ENCODE data around the gene FNDC11. TPM values are rescaled to one million over a fixed set of nuclear protein-coding genes. Genes with fewer than 3 reads are reported as not detected.

Gene FNDC11
- total RNA-seq, 5 donors from 2014 or later (not counting 1 experiment from before 2014, with no cell fraction given) = 0.38 to 1.8 (median 0.70) TPM

GRCh38 chr20:63546956-63547724 lies 6.8 kb upstream of the FNDC11 start:
- 67% methylated on average over 58 of the region's 58 CpGs for WGBS (ENCODE audit: insufficient coverage)
- peak overlapping the region in 1 of 2 donors; percentile 27 for H3K27ac Mint-ChIP-seq
- CTCF ChIA-PET = interaction anchor here (0.6 to 0.7 kb wide), 2 partner anchors 321 to 364 kb away, joined by 3 read pairs; no protein-coding TSS in a partner anchor

GRCh38 chr20:63547725-63548480 lies 6.1 kb upstream of the FNDC11 start, which contains the start of gene SRMS:
TSS of gene SRMS (minus strand) at chr20:63547749. CDS start at chr20:63547463, 286 bp downstream.
- no peaks in the 10 kb centered on the region for H3K36me3 Mint-ChIP-seq
- Histone ChIP-seq H3K4me1 (ENCODE audit: control insufficient read depth in 1 of 2, extremely low read depth in 1 of 2, insufficient read depth in 2 of 2, low read length in 2 of 2) (peaks cover 20 to 24% of the 10 kb centered on the region in 2 experiments), H3K27me3 (replicated peaks in 1 of 2; ENCODE audit: control insufficient read depth in 2 of 2, extremely low read depth in 1 of 2, insufficient read depth in 2 of 2, low read length in 1 of 2) (peaks cover 0 to 46% of the 10 kb centered on the region in 2 experiments), H3K36me3 (ENCODE audit: control insufficient read depth in 2 of 2, extremely low read depth in 1 of 2, insufficient read depth in 1 of 2, low read length in 1 of 2) (no peaks in the 10 kb centered on the region), H3K9me3 (no peaks in the 10 kb centered on the region), H3K27ac (ENCODE audit: low read length) (no peak within 1 kb of the TSS), H3K4me3 (ENCODE audit: control insufficient read depth in 1 of 2, extremely low read depth in 1 of 2, low read length in 1 of 2) (no peak within 1 kb of the TSS)
- 60% methylated on average over 27 of the region's 35 CpGs for WGBS (ENCODE audit: insufficient coverage)
- H3K27me3 Mint-ChIP-seq = peaks cover 0 to 10% of the 10 kb centered on the region in 2 donors
- POLR2A ChIA-PET = no interaction called here
- H3K4me3 Mint-ChIP-seq = no peak within 1 kb of the TSS
- peak within 1 kb of the TSS in 1 of 2 donors; percentile 27 for H3K27ac Mint-ChIP-seq
- ATAC-seq (replicated peaks in 1 of 4) (no peak), DNase-seq (no peak)
- peaks cover 11 to 24% (median 21%) of the 10 kb centered on the region in 3 donors for H3K4me1 Mint-ChIP-seq
- H3K9me3 Mint-ChIP-seq = no peaks in the 10 kb centered on the region
- CTCF ChIA-PET = interaction anchor here in 1 of 2 donors (0.6 kb wide), 1 partner anchor 320 kb away, joined by 3 read pairs; no protein-coding TSS in a partner anchor

More at GRCh38 chr20:63546956-63547724, 6.8 kb upstream of the FNDC11 start:
- Histone ChIP-seq H3K36me3 (ENCODE audit: control insufficient read depth in 2 of 2, extremely low read depth in 1 of 2, insufficient read depth in 1 of 2, low read length in 1 of 2) (no peaks in the 10 kb centered on the region), H3K27me3 (replicated peaks in 1 of 2; ENCODE audit: control insufficient read depth in 2 of 2, extremely low read depth in 1 of 2, insufficient read depth in 2 of 2, low read length in 1 of 2) (peaks cover 0 to 46% of the 10 kb centered on the region in 2 experiments), H3K27ac (ENCODE audit: low read length) (no peak overlapping the region), H3K4me3 (ENCODE audit: control insufficient read depth in 1 of 2, extremely low read depth in 1 of 2, low read length in 1 of 2) (no peak overlapping the region), H3K4me1 (ENCODE audit: control insufficient read depth in 1 of 2, extremely low read depth in 1 of 2, insufficient read depth in 2 of 2, low read length in 2 of 2) (peaks cover 15 to 20% of the 10 kb centered on the region in 2 experiments), H3K9me3 (no peaks in the 10 kb centered on the region)
- H3K27me3 Mint-ChIP-seq = peaks cover 0 to 10% of the 10 kb centered on the region in 2 donors
- no peak overlapping the region for H3K4me3 Mint-ChIP-seq
- DNase-seq (no peak), ATAC-seq (replicated peaks in 1 of 4) (no peak)
- no peaks in the 10 kb centered on the region for H3K36me3 Mint-ChIP-seq
- H3K9me3 Mint-ChIP-seq = no peaks in the 10 kb centered on the region
- H3K4me1 Mint-ChIP-seq = peaks cover 4 to 18% (median 13%) of the 10 kb centered on the region in 3 donors
- POLR2A ChIA-PET = no interaction called here

- CTCF ChIA-PET = no interaction called here
- H3K27ac Mint-ChIP-seq = no peak overlapping the region
- 75% methylated on average over 9 of the region's 11 CpGs for WGBS (ENCODE audit: insufficient coverage)
Measured at GRCh38 chr20:63548542-63548941, 5.4 kb upstream of the FNDC11 start.

GRCh38 chr20:63549019-63549418 lies 4.9 kb upstream of the FNDC11 start:
- H3K4me1 ChIP-seq (ENCODE audit: control insufficient read depth in 1 of 2, extremely low read depth in 1 of 2, insufficient read depth in 2 of 2, low read length in 2 of 2) = peaks cover 22 to 35% of the 10 kb centered on the region in 2 experiments
- Mint-ChIP-seq H3K27me3 (peaks cover 0 to 10% of the 10 kb centered on the region in 2 donors), H3K27ac (no peak overlapping the region), H3K36me3 (no peaks in the 10 kb centered on the region), H3K4me1 (peaks cover 14 to 27% (median 19%) of the 10 kb centered on the region in 3 donors), H3K9me3 (no peaks in the 10 kb centered on the region), H3K4me3 (no peak overlapping the region)
- WGBS (ENCODE audit: insufficient coverage) = 25% methylated on average over 4 of the region's 25 CpGs
- ATAC-seq (replicated peaks in 1 of 4) (no peak), DNase-seq (no peak)
- no peaks in the 10 kb centered on the region for H3K9me3 ChIP-seq
- H3K36me3 ChIP-seq (ENCODE audit: control insufficient read depth in 2 of 2, extremely low read depth in 1 of 2, insufficient read depth in 1 of 2, low read length in 1 of 2) = no peaks in the 10 kb centered on the region
- ChIA-PET POLR2A (no interaction called here), CTCF (no interaction called here)
- no peak overlapping the region for H3K27ac ChIP-seq (ENCODE audit: low read length)
- H3K27me3 ChIP-seq (replicated peaks in 1 of 2; ENCODE audit: control insufficient read depth in 2 of 2, extremely low read depth in 1 of 2, insufficient read depth in 2 of 2, low read length in 1 of 2) = peaks cover 0 to 46% of the 10 kb centered on the region in 2 experiments
- no peak overlapping the region for H3K4me3 ChIP-seq (ENCODE audit: control insufficient read depth in 1 of 2, extremely low read depth in 1 of 2, low read length in 1 of 2)

More at GRCh38 chr20:63548542-63548941, 5.4 kb upstream of the FNDC11 start:
- no peak overlapping the region for H3K4me3 Mint-ChIP-seq
- no peaks in the 10 kb centered on the region for H3K36me3 Mint-ChIP-seq
- POLR2A ChIA-PET = no interaction called here
- Histone ChIP-seq H3K4me3 (ENCODE audit: control insufficient read depth in 1 of 2, extremely low read depth in 1 of 2, low read length in 1 of 2) (no peak overlapping the region), H3K4me1 (ENCODE audit: control insufficient read depth in 1 of 2, extremely low read depth in 1 of 2, insufficient read depth in 2 of 2, low read length in 2 of 2) (peaks cover 22 to 30% of the 10 kb centered on the region in 2 experiments), H3K27me3 (replicated peaks in 1 of 2; ENCODE audit: control insufficient read depth in 2 of 2, extremely low read depth in 1 of 2, insufficient read depth in 2 of 2, low read length in 1 of 2) (peaks cover 0 to 46% of the 10 kb centered on the region in 2 experiments), H3K27ac (ENCODE audit: low read length) (no peak overlapping the region), H3K36me3 (ENCODE audit: control insufficient read depth in 2 of 2, extremely low read depth in 1 of 2, insufficient read depth in 1 of 2, low read length in 1 of 2) (no peaks in the 10 kb centered on the region), H3K9me3 (no peaks in the 10 kb centered on the region)
- no peak for ATAC-seq (replicated peaks in 1 of 4)
- H3K27me3 Mint-ChIP-seq = peaks cover 0 to 10% of the 10 kb centered on the region in 2 donors
- DNase-seq = no peak
- H3K9me3 Mint-ChIP-seq = no peaks in the 10 kb centered on the region
- peaks cover 14 to 27% (median 23%) of the 10 kb centered on the region in 3 donors for H3K4me1 Mint-ChIP-seq

GRCh38 chr20:63549679-63550282 lies 4.2 kb upstream of the FNDC11 start:
- Mint-ChIP-seq H3K4me3 (no peak overlapping the region), H3K36me3 (no peaks in the 10 kb centered on the region), H3K27me3 (peaks cover 0 to 10% of the 10 kb centered on the region in 2 donors), H3K27ac (no peak overlapping the region), H3K9me3 (no peaks in the 10 kb centered on the region), H3K4me1 (peaks cover 14 to 34% (median 18%) of the 10 kb centered on the region in 3 donors)
- Histone ChIP-seq H3K27ac (ENCODE audit: low read length) (no peak overlapping the region), H3K9me3 (no peaks in the 10 kb centered on the region), H3K36me3 (ENCODE audit: control insufficient read depth in 2 of 2, extremely low read depth in 1 of 2, insufficient read depth in 1 of 2, low read length in 1 of 2) (no peaks in the 10 kb centered on the region), H3K27me3 (replicated peaks in 1 of 2; ENCODE audit: control insufficient read depth in 2 of 2, extremely low read depth in 1 of 2, insufficient read depth in 2 of 2, low read length in 1 of 2) (peaks cover 0 to 46% of the 10 kb centered on the region in 2 experiments), H3K4me1 (ENCODE audit: control insufficient read depth in 1 of 2, extremely low read depth in 1 of 2, insufficient read depth in 2 of 2, low read length in 2 of 2) (peaks cover 22 to 42% of the 10 kb centered on the region in 2 experiments), H3K4me3 (ENCODE audit: control insufficient read depth in 1 of 2, extremely low read depth in 1 of 2, low read length in 1 of 2) (no peak overlapping the region)
- ATAC-seq (replicated peaks in 1 of 4) = no peak
- WGBS (ENCODE audit: insufficient coverage) = 89% methylated on average over 12 of the region's 18 CpGs
- DNase-seq = no peak
- ChIA-PET POLR2A (no interaction called here), CTCF (no interaction called here)

GRCh38 chr20:63551068-63551467 lies 2.9 kb upstream of the FNDC11 start:
- Mint-ChIP-seq H3K36me3 (no peaks in the 10 kb centered on the region), H3K9me3 (no peaks in the 10 kb centered on the region), H3K4me1 (peaks cover 12 to 32% (median 18%) of the 10 kb centered on the region in 3 donors), H3K27me3 (peaks cover 0 to 10% of the 10 kb centered on the region in 2 donors), H3K27ac (no peak overlapping the region), H3K4me3 (no peak overlapping the region)
- Histone ChIP-seq H3K27me3 (replicated peaks in 1 of 2; ENCODE audit: control insufficient read depth in 2 of 2, extremely low read depth in 1 of 2, insufficient read depth in 2 of 2, low read length in 1 of 2) (peaks cover 0 to 46% of the 10 kb centered on the region in 2 experiments), H3K27ac (ENCODE audit: low read length) (no peak overlapping the region), H3K4me1 (ENCODE audit: control insufficient read depth in 1 of 2, extremely low read depth in 1 of 2, insufficient read depth in 2 of 2, low read length in 2 of 2) (peaks cover 22 to 39% of the 10 kb centered on the region in 2 experiments), H3K9me3 (no peaks in the 10 kb centered on the region), H3K4me3 (ENCODE audit: control insufficient read depth in 1 of 2, extremely low read depth in 1 of 2, low read length in 1 of 2) (no peak overlapping the region), H3K36me3 (ENCODE audit: control insufficient read depth in 2 of 2, extremely low read depth in 1 of 2, insufficient read depth in 1 of 2, low read length in 1 of 2) (no peaks in the 10 kb centered on the region)
- DNase-seq (no peak), ATAC-seq (replicated peaks in 1 of 4) (no peak)
- ChIA-PET CTCF (interaction anchor here in 1 of 2 donors (0.7 to 1.0 kb wide), 2 partner anchors 13 to 242 kb away, joined by 3 to 5 read pairs; no protein-coding TSS in a partner anchor), POLR2A (interaction anchor here in 1 of 2 donors (0.6 kb wide), 1 partner anchor 12 kb away, joined by 3 read pairs; no protein-coding TSS in a partner anchor)
- WGBS (ENCODE audit: insufficient coverage) = 64% methylated on average over 5 of the region's 9 CpGs

Measured in T-cell (primary cell).